HepG2 (cell line): ENCODE data around the gene IL1A. TPM values are rescaled to one million over a fixed set of nuclear protein-coding genes. Genes with fewer than 3 reads are reported as not detected.
A peak's percentile ranks its signal among the peaks of the same experiment; 100 is the strongest.

Experiments
- ATF2 ChIP-seq: sonication (generic); formaldehyde crosslinking; IDR thresholded peaks from 2 replicates; pipeline ENCODE4 v1.4.0; 2020; ENCODE audit warnings: missing genetic modification reagents
- ATF4 ChIP-seq, 2 experiments: fragments of 450-650 bp in 1 of 2; sonication (generic) in 1 of 2; formaldehyde crosslinking; IDR thresholded peaks; 2 replicates each; pipeline versions ENCODE4 v1.5.0 to v1.8.0; 2020 to 2022; ENCODE audit warnings: mild to moderate bottlenecking in 1 of 2, missing genetic modification reagents in 1 of 2
- CAMTA2 ChIP-seq: sonication (generic); formaldehyde crosslinking; IDR thresholded peaks from 2 replicates; pipeline ENCODE4 v1.4.0; 2020; ENCODE audit warnings: mild to moderate bottlenecking, missing genetic modification reagents, borderline replicate concordance
- IRX3 ChIP-seq: sonication (generic); formaldehyde crosslinking; IDR thresholded peaks from 2 replicates; pipeline ENCODE4 v1.8.1; 2023; ENCODE audit warnings: mild to moderate bottlenecking, low read depth, missing genetic modification reagents, borderline replicate concordance
- MAZ ChIP-seq, 2 experiments: sonication (generic) in 1 of 2; formaldehyde crosslinking in 1 of 2; IDR thresholded peaks; 2 replicates each; pipeline versions ENCODE4 v1.5.0 to v1.6.1; 2012 to 2020; ENCODE audit warnings: low read depth in 2 of 2, mild to moderate bottlenecking in 2 of 2, borderline replicate concordance in 1 of 2, improper control_type of control experiment in 1 of 2, low read length in 1 of 2, missing genetic modification reagents in 1 of 2, moderate library complexity in 1 of 2
- NKX3-1 ChIP-seq: sonication (generic); formaldehyde crosslinking; IDR thresholded peaks from 2 replicates; pipeline ENCODE4 v1.5.0; 2020; ENCODE audit warnings: missing genetic modification reagents
- RNF219 ChIP-seq: sonication (generic); formaldehyde crosslinking; IDR thresholded peaks from 2 replicates; pipeline ENCODE4 v1.5.0; 2020; ENCODE audit warnings: mild to moderate bottlenecking, missing genetic modification reagents
- SALL2 ChIP-seq: sonication (generic); formaldehyde crosslinking; IDR thresholded peaks from 2 replicates; pipeline ENCODE4 v1.8.1; 2023; ENCODE audit warnings: mild to moderate bottlenecking, missing genetic modification reagents, inconsistent platforms
- TAF1 ChIP-seq: sonication (generic); formaldehyde crosslinking; IDR thresholded peaks from 2 replicates; pipeline ENCODE4 v1.4.0; 2020; ENCODE audit warnings: missing genetic modification reagents
- TBX2 ChIP-seq: sonication (generic); formaldehyde crosslinking; IDR thresholded peaks from 2 replicates; pipeline ENCODE4 v1.5.0; 2020; ENCODE audit warnings: missing genetic modification reagents, mild to moderate bottlenecking, borderline replicate concordance
- TGIF2 ChIP-seq: IDR thresholded peaks from 2 replicates; pipeline ENCODE4 v1.6.1; 2016; ENCODE audit warnings: control low read depth, missing compliant biosample characterization
- XBP1 ChIP-seq: sonication (generic); formaldehyde crosslinking; IDR thresholded peaks from 2 replicates; pipeline ENCODE4 v1.5.0; 2020; ENCODE audit warnings: missing genetic modification reagents
- ZFX ChIP-seq: sonication (generic); formaldehyde crosslinking; IDR thresholded peaks from 2 replicates; pipeline ENCODE4 v1.4.0; 2020; ENCODE audit warnings: mild to moderate bottlenecking, low read depth, missing genetic modification reagents, moderate library complexity
- ZNF264 ChIP-seq: sonication (generic); formaldehyde crosslinking; IDR thresholded peaks from 2 replicates; pipeline ENCODE4 v1.4.0; 2020; ENCODE audit warnings: missing genetic modification reagents
- ZNF280B ChIP-seq: sonication (generic); formaldehyde crosslinking; IDR thresholded peaks from 2 replicates; pipeline ENCODE4 v1.5.0; 2020; ENCODE audit warnings: missing genetic modification reagents, mild to moderate bottlenecking, borderline replicate concordance
- ZNF317 ChIP-seq: sonication (generic); formaldehyde crosslinking; IDR thresholded peaks from 2 replicates; pipeline ENCODE4 v1.5.0; 2020; ENCODE audit warnings: mild to moderate bottlenecking, missing genetic modification reagents
- ZNF543 ChIP-seq: sonication (generic); formaldehyde crosslinking; IDR thresholded peaks from 2 replicates; pipeline ENCODE4 v1.4.0; 2020; ENCODE audit warnings: mild to moderate bottlenecking, missing genetic modification reagents
- ZNF644 ChIP-seq: IDR thresholded peaks from 2 replicates; pipeline ENCODE4 v1.6.1; 2016; ENCODE audit warnings: low read depth
- polyA plus RNA-seq, 8 experiments: library from polyadenylated mRNA; depleted of rRNA in 3 of 8; stranded (reverse) in 7 of 8; unstranded in 1 of 8; fragments of >200 nt; fragmentation: Illumina TruSeq in 4 of 8; extraction: Trizol in 4 of 8; gene quantifications; 2 replicates each; pipeline versions ENCODE4 v1.2.1 to v1.2.3, GENCODE V29; 2011 to 2016; ENCODE audit warnings: low read depth in 4 of 8, missing spikeins in 1 of 8, mixed read lengths in 1 of 8; ENCODE audit not compliant: insufficient read depth in 1 of 8
- total RNA-seq, 5 experiments: library from RNA; depleted of rRNA; stranded (reverse); fragments of >200 nt; fragmentation: Illumina TruSeq; extraction: Trizol; gene quantifications; 2 replicates each; pipeline ENCODE4 v1.2.3, GENCODE V29; 2016; ENCODE audit warnings: low read depth in 1 of 5

Gene IL1A
- total and polyA plus RNA-seq, 2 of the 13 experiments (the other 11 are each of a cell fraction or from before 2014, with no cell fraction given) = not detected

- TF ChIP-seq TBX2 (CRISPR knock-in tag) (peak; percentile 92), ZNF280B (CRISPR knock-in tag) (no peak; the same call in 1 of the 2 replicates), ZNF543 (CRISPR knock-in tag) (peak; percentile 68; the same call in 1 of the 2 replicates), MAZ (IDR thresholded peaks at IDR 0.05; ENCODE audit: borderline replicate concordance, low read depth, low read length) (no peak; the same call in 1 of the 2 replicates), MAZ (CRISPR knock-in tag; IDR thresholded peaks at IDR 0.05; ENCODE audit: low read depth) (peak; percentile 75; the same call in 1 of the 2 replicates), NKX3-1 (peak; percentile 34; the same call in 1 of the 2 replicates), ATF4 (CRISPR knock-in tag; IDR thresholded peaks at IDR 0.05) (peak in 1 of 2 experiments; percentile 89; a peak in 2 of 4 replicates), XBP1 (0 out of 2 replicates have a peak, but pooled peaks have one; percentile 37), ATF2 (CRISPR knock-in tag) (peak; percentile 69), RNF219 (CRISPR knock-in tag) (no peak), TGIF2 (peak; percentile 100), IRX3 (CRISPR knock-in tag) (peak; percentile 99), CAMTA2 (CRISPR knock-in tag) (0 out of 2 replicates have a peak, but pooled peaks have one; percentile 15), TAF1 (CRISPR knock-in tag) (peak; percentile 37; the same call in 1 of the 2 replicates), ZNF317 (CRISPR knock-in tag) (0 out of 2 replicates have a peak, but pooled peaks have one; percentile 28), ZNF644 (CRISPR knock-in tag) (no peak), ZNF264 (peak; percentile 72), SALL2 (CRISPR knock-in tag) (0 out of 2 replicates have a peak, but pooled peaks have one; percentile 20), ZFX (peak; percentile 95)
Measured at GRCh38 chr2:112764071-112765044, 19.9 kb downstream of the IL1A start, which contains the start of gene CKAP2L (continued).
